ENCODE results near the gene PRSS38.
"Not testable (repeated sequence)": the region's sequence is repeated elsewhere in the genome, so short reads cannot be mapped to it uniquely, and the experiment has no call there.

DNA sequence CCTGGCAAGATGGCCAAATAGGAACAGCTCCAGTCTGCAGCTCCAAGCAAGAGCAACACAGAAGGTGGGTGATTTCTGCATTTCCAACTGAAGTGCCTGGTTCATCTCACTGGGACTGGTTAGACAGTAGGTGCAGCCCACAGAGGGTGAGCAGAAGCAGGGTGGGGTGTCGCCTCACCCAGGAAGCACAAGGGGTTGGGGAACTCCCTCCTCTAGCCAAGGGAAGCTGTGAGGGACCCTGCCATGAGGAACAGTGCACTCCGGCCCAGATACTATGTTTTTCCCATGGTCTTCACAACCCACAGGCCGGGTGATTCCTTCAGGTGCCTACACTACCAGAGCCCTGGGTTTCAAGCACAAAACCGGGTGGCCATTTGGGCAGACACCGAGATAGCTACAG is 56.4 kb downstream of the PRSS38 start:
- TF ChIP-seq, protein P1, sequence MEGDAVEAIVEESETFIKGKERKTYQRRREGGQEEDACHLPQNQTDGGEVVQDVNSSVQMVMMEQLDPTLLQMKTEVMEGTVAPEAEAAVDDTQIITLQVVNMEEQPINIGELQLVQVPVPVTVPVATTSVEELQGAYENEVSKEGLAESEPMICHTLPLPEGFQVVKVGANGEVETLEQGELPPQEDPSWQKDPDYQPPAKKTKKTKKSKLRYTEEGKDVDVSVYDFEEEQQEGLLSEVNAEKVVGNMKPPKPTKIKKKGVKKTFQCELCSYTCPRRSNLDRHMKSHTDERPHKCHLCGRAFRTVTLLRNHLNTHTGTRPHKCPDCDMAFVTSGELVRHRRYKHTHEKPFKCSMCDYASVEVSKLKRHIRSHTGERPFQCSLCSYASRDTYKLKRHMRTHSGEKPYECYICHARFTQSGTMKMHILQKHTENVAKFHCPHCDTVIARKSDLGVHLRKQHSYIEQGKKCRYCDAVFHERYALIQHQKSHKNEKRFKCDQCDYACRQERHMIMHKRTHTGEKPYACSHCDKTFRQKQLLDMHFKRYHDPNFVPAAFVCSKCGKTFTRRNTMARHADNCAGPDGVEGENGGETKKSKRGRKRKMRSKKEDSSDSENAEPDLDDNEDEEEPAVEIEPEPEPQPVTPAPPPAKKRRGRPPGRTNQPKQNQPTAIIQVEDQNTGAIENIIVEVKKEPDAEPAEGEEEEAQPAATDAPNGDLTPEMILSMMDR (conservative IDR thresholded peaks at IDR 0.05): not testable (repeated sequence)
- TF ChIP-seq EZH2 (IDR thresholded peaks at IDR 0.05; ENCODE audit: low read depth): not testable (repeated sequence)
